Endothelial cell of umbilical vein (primary cell): ENCODE results near the gene RYR1.

ENCODE experiments used
- CTCF ChIP-seq, 2 donors: IDR thresholded peaks; 1 replicate in 1 of 2; 2 replicates in 1 of 2; pipeline ENCODE4 v1.5.1; 2011; ENCODE audit warnings: low read length in 2 of 2, mild to moderate bottlenecking in 2 of 2, moderate library complexity in 2 of 2, control low read depth in 1 of 2, inconsistent platforms in 1 of 2, low read depth in 1 of 2; ENCODE audit not compliant: insufficient read depth in 1 of 2; ENCODE audit errors: extremely low read depth in 1 of 2
- EZH2 ChIP-seq: IDR thresholded peaks from 2 replicates; pipeline ENCODE4 v1.6.1; 2012; ENCODE audit warnings: borderline replicate concordance, low read depth, mild to moderate bottlenecking, moderate library complexity, low read length, inconsistent platforms; ENCODE audit not compliant: severe bottlenecking
- GATA2 ChIP-seq: IDR thresholded peaks from 2 replicates; pipeline ENCODE4 v1.7.0; 2011; ENCODE audit warnings: low read depth, mild to moderate bottlenecking, moderate library complexity, mixed read lengths, low read length; ENCODE audit not compliant: insufficient read length, insufficient read depth
- MAX ChIP-seq: IDR thresholded peaks from 2 replicates; pipeline ENCODE4 v1.6.1; 2011; ENCODE audit not compliant: insufficient read depth, insufficient read length
- MYC ChIP-seq: IDR thresholded peaks from one replicate; pipeline ENCODE4 v1.6.1; 2011; ENCODE audit warnings: mild to moderate bottlenecking, low read depth, low read length
- POLR2A ChIP-seq: IDR thresholded peaks from 2 replicates; pipeline ENCODE4 v1.6.1; 2012; ENCODE audit warnings: low read depth, mild to moderate bottlenecking, control low read depth, low read length
- POLR2AphosphoS5 ChIP-seq: IDR thresholded peaks from 2 replicates; pipeline ENCODE4 v1.6.1; 2012; ENCODE audit warnings: low read depth, mild to moderate bottlenecking, control low read depth, low read length, moderate library complexity; ENCODE audit not compliant: insufficient read depth

- TF ChIP-seq EZH2 (no peak), CTCF (IDR thresholded peaks at IDR 0.05; ENCODE audit: extremely low read depth in 1 of 2, insufficient read depth in 1 of 2, low read depth in 1 of 2, low read length in 2 of 2) (no peak), POLR2AphosphoS5 (no peak), MAX (no peak), POLR2A (no peak), GATA2 (no peak), MYC (no peak)
Measured at GRCh38 chr19:38617764-38618589, 184.5 kb downstream of the RYR1 start, which contains the start of gene MAP4K1.
